ACHN (cell line): Measurements from ENCODE around the gene TMEM233.

Source experiments
- DNase-seq: peaks from one replicate; pipeline ENCODE4 v3.0.0-alpha.2; 2015
- in situ Hi-C: cut with HindIII; loops from 2 replicates; pipeline ENCODE4 v1.10.0; 2017; ENCODE audit warnings: low sequenced_read_pairs, low pct_ligation_motif_present, low pct_unique_long_range_greater_than_20kb

The TMEM233 gene

DNA sequence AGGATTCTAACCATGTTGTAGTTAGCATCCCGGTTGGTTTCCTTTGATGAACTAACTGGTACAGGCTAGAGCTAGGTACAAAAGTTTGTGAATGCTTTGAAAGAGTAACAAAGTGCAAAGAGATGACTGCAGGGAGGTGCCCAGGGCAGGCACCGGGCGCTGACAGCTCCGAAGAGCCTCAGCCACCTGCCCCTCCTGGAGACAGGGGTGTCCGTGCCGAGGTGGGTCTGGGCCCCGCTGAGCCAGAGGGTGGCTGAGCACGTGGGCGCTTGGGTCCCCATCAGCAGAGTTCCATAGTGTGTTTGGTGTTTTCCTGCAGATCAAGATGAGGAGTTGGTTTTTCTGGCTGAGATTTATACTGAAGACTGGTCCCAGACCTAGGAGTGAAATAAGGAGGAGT, 94.3 kb downstream of the TMEM233 start:
- in situ Hi-C loops: no loop called here
- DNase-seq: no peak

DNA sequence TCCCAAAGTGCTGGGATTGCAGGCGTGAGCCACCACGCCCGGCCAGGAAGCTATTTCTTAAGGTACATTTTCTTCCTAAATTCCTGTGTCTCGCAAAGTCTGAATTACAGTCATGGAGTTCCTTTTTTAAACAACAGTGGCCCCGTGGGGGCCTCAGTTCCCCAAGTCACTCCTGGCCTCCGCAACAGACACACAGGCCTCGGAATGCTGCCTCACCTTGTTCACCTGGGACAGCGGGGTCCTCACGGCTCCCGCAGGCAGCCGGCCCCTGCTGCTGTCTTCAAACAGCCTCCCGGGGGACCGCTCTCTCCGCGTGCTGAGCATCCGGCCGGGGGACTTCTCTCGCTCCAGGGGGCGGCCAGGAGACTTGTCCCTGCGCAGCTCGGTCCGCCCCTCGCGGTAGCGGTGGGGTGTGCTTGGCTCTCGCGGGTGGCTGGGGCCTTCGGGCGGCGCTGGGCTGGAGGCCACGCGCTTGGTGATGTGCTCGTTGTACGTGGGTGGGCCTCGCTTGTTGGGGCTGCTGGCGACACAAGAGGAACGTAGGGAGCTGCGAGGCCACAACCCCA, 96.4 kb downstream of the TMEM233 start:
- no peak for DNase-seq
- in situ Hi-C loops: no loop called here

DNA sequence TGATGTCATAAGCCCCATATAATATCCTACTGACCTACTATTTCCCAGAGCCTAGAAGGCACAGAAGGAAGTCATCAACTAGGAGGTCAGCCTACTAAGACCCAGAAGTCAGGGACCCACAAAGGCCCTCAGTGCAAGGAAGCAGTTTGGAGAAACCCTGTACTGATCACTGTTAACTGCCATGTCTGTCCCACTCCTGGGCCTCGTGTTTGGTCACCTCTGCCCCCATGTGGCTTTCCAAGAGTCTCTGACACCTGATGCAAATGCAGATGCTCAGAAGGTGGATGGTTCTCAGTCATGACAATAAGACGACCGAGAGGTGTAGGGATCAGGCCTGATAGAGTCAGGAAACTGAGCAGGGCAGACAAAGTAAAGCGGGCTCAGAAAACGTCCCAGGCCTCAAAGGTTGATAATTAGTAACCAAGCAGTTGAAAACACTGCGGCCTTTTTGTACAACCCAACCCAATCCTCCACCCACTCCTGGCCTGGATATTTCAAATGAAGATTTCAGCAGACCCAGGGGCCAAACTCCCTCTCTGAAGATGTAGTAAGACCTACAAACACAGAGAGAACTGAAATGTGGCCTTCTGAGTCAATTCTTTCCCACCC, 97.7 kb downstream of the TMEM233 start:
- DNase-seq: no peak
- in situ Hi-C loops: no loop called here

DNA sequence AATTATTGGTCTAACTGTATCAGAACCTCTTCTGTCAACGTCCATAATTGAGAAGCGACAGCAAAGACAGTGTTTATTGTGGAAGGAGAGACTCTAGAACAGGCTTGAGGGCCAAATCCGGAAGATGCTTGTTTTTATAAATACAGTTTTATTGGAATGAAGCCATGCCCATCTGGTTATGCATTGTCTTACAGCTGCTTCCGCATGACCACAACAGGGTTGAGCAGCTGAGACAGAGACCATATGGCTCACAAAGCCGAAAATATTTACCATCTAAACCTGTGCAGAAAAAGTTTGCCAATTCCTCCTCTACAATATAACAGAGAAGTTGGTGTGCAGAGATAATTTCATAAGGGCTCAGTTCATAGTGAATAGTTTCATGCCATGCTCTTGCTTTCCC, 98.8 kb downstream of the TMEM233 start:
- no peak for DNase-seq
- in situ Hi-C loops: no loop called here
